ENCODE data around the gene RUSC1.
A peak's percentile ranks its signal among the peaks of the same experiment; 100 is the strongest.
"Not testable (repeated sequence)": the region's sequence is repeated elsewhere in the genome, so short reads cannot be mapped to it uniquely, and the experiment has no call there.

Gene RUSC1

GRCh38 chr1:155320661-155321617 is at the start of gene RUSC1:
TSS of gene RUSC1 (plus strand) at chr1:155320894. CDS start at chr1:155321774, 880 bp downstream.
- DNase-seq (ENCODE audit: low read depth): peak; percentile 42

GRCh38 chr1:155272466-155273342 is 48.0 kb upstream of the RUSC1 start:
- no peak for DNase-seq (ENCODE audit: low read depth)

GRCh38 chr1:155273343-155274245 is 47.1 kb upstream of the RUSC1 start, which contains the start of gene CLK2:
TSS of gene CLK2 (minus strand) at chr1:155273504. CDS start at chr1:155270977, 2,527 bp downstream.
- DNase-seq (ENCODE audit: low read depth): peak; percentile 92

- peak; percentile 83 for DNase-seq (ENCODE audit: low read depth)
Measured at GRCh38 chr1:155277070-155277901, 43.4 kb upstream of the RUSC1 start, which contains the start of gene HCN3. TSS of gene HCN3 (plus strand) at chr1:155277463. CDS start at chr1:155277591, 128 bp downstream.

- DNase-seq (ENCODE audit: low read depth): peak; percentile 45
Measured at GRCh38 chr1:155277902-155278688, 42.6 kb upstream of the RUSC1 start.

GRCh38 chr1:155278689-155279160 is 42.0 kb upstream of the RUSC1 start:
- DNase-seq (ENCODE audit: low read depth): no peak

GRCh38 chr1:155279268-155279667 is 41.4 kb upstream of the RUSC1 start:
- DNase-seq (ENCODE audit: low read depth): no peak

- DNase-seq (ENCODE audit: low read depth): no peak
Measured at GRCh38 chr1:155282488-155283091, 38.1 kb upstream of the RUSC1 start.

- no peak for DNase-seq (ENCODE audit: low read depth)
Measured at GRCh38 chr1:155284476-155284875, 36.2 kb upstream of the RUSC1 start.

- DNase-seq (ENCODE audit: low read depth): no peak
Measured at GRCh38 chr1:155285063-155285462, 35.6 kb upstream of the RUSC1 start.

- no peak for DNase-seq (ENCODE audit: low read depth)
Measured at GRCh38 chr1:155285631-155286044, 35.1 kb upstream of the RUSC1 start.

- no peak for DNase-seq (ENCODE audit: low read depth)
Measured at GRCh38 chr1:155286544-155286943, 34.1 kb upstream of the RUSC1 start.

- DNase-seq (ENCODE audit: low read depth): no peak
Measured at GRCh38 chr1:155287987-155288543, 32.6 kb upstream of the RUSC1 start.

GRCh38 chr1:155291006-155291405 is 29.7 kb upstream of the RUSC1 start:
- not testable (repeated sequence) for DNase-seq (ENCODE audit: low read depth)

GRCh38 chr1:155293086-155293749 is 27.5 kb upstream of the RUSC1 start:
- no peak for DNase-seq (ENCODE audit: low read depth)

- no peak for DNase-seq (ENCODE audit: low read depth)
Measured at GRCh38 chr1:155294520-155295182, 26.0 kb upstream of the RUSC1 start.

GRCh38 chr1:155295183-155295941 is 25.3 kb upstream of the RUSC1 start:
- DNase-seq (ENCODE audit: low read depth): no peak
